GM13977 (cell line): ENCODE measurements around the gene C1QBP.
A peak's percentile ranks its signal among the peaks of the same experiment; 100 is the strongest.
"Not testable (repeated sequence)": the region's sequence is repeated elsewhere in the genome, so short reads cannot be mapped to it uniquely, and the experiment has no call there.

Source experiments
- DNase-seq: peaks from one replicate; pipeline ENCODE4 v3.0.0; 2012; ENCODE audit warnings: low spot score
- in situ Hi-C: fragments of 300-500 bp; cut with MboI; formaldehyde crosslinking; loops from one replicate; pipeline ENCODE4 v1.12.0; 2022; ENCODE audit warnings: low sequenced_read_pairs, low pct_unique_long_range_greater_than_20kb, mixed read lengths, inconsistent platforms; ENCODE audit not compliant: unreplicated experiment
- TF ChIP-seq, protein P1 (sequence below): IDR thresholded peaks from 2 replicates; pipeline ENCODE4 v1.5.1; 2012; ENCODE audit warnings: mild to moderate bottlenecking, control low read depth; ENCODE audit not compliant: insufficient read depth; ENCODE audit errors: extremely low read depth, missing control alignments

The C1QBP gene

DNA sequence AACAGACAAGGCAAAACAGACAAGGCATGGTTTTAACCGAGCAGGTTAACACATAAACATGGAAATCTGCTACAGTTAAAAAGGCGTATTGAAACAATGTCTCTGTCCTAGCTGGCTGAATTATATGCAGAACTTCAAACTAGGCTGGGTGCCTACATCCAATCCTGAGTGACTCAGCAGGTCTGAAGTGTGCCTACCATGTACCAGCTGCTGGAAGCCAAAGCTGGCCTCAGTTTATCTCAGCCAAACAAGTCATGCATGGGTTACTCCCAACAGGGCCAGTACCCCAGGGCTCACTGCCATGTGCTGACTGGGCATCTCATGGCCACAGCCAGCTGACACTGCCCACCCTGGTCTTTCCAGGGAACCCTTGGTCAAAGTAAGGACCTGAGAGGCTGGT is 4.0 kb downstream of the C1QBP start:
- DNase-seq = no peak
- in situ Hi-C loops = no loop called here

GRCh38 chr17:5431949-5432556 is 6.9 kb downstream of the C1QBP start:
- TF ChIP-seq, protein P1, sequence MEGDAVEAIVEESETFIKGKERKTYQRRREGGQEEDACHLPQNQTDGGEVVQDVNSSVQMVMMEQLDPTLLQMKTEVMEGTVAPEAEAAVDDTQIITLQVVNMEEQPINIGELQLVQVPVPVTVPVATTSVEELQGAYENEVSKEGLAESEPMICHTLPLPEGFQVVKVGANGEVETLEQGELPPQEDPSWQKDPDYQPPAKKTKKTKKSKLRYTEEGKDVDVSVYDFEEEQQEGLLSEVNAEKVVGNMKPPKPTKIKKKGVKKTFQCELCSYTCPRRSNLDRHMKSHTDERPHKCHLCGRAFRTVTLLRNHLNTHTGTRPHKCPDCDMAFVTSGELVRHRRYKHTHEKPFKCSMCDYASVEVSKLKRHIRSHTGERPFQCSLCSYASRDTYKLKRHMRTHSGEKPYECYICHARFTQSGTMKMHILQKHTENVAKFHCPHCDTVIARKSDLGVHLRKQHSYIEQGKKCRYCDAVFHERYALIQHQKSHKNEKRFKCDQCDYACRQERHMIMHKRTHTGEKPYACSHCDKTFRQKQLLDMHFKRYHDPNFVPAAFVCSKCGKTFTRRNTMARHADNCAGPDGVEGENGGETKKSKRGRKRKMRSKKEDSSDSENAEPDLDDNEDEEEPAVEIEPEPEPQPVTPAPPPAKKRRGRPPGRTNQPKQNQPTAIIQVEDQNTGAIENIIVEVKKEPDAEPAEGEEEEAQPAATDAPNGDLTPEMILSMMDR = no peak
- in situ Hi-C loops = no loop called here
- no peak for DNase-seq

More for the DNA sequence above, 4.0 kb downstream of the C1QBP start:
- TF ChIP-seq, protein P1 = no peak

GRCh38 chr17:5431234-5431633 is 7.7 kb downstream of the C1QBP start:
- in situ Hi-C loops, DNase-seq: not testable (repeated sequence)

GRCh38 chr17:5430413-5430999 is 8.4 kb downstream of the C1QBP start:
- no peak for DNase-seq

More at GRCh38 chr17:5431234-5431633, 7.7 kb downstream of the C1QBP start:
- TF ChIP-seq, protein P1 = peak; percentile 22

GRCh38 chr17:5429191-5429887 is 9.6 kb downstream of the C1QBP start:
- in situ Hi-C loops = no loop called here
- DNase-seq = no peak
- TF ChIP-seq, protein P1 = no peak

More at GRCh38 chr17:5430413-5430999, 8.4 kb downstream of the C1QBP start:
- in situ Hi-C loops = no loop called here
- TF ChIP-seq, protein P1 = no peak

DNA sequence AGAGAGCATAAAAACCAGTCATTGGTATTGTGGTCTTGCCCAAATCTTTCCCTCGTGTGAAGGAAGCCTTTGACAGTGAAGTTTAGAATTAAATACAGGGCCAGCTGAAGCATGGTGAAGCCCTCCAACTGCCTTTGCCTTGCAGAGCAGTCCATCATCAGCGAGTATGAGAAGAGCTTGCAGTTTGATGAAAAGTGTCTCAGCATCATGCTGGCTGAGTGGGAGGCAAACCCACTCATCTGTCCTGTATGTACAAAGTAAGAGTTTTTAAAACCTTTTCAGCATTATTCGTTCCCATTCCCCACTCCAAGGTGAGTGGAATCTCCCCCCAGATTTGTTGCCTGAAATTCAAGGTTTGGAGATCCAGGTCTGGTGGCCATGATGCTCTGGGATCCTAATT is 13.1 kb downstream of the C1QBP start:
- TF ChIP-seq, protein P1 = no peak
- in situ Hi-C loops = no loop called here

More for the DNA sequence above, 13.1 kb downstream of the C1QBP start:
- no peak for DNase-seq
